Mesenchymal stem cell (in vitro differentiated cells and primary cell): ENCODE data around the gene SAMD4B.

ENCODE experiments used
- DNase-seq: peaks from one replicate; pipeline ENCODE4 v3.0.0-alpha.2; 2013
- H2AFZ ChIP-seq: one replicate; pipeline ENCODE4 v1.6.1; 2013; ENCODE audit warnings: low read depth, mild to moderate bottlenecking, control low read depth, inconsistent platforms, low read length, moderate library complexity
- H2AK5ac ChIP-seq: 2 replicates; pipeline ENCODE4 v1.6.1; 2013; ENCODE audit warnings: low read length, moderate library complexity, mild to moderate bottlenecking, inconsistent platforms; ENCODE audit not compliant: severe bottlenecking
- H2BK120ac ChIP-seq: one replicate; pipeline ENCODE4 v1.6.1; 2013; ENCODE audit warnings: low read depth, mild to moderate bottlenecking, inconsistent platforms, low read length, moderate library complexity
- H2BK12ac ChIP-seq, 2 experiments: one replicate each; pipeline ENCODE4 v1.6.1; 2013; ENCODE audit warnings: inconsistent platforms in 2 of 2, low read length in 2 of 2, mild to moderate bottlenecking in 2 of 2, moderate library complexity in 2 of 2, control low read depth in 1 of 2
- H2BK15ac ChIP-seq: one replicate; pipeline ENCODE4 v1.6.1; 2013; ENCODE audit warnings: mild to moderate bottlenecking, low read depth, inconsistent platforms; ENCODE audit not compliant: poor library complexity, severe bottlenecking
- H2BK5ac ChIP-seq: 2 replicates; pipeline ENCODE4 v1.6.1; 2013; ENCODE audit warnings: low read depth, mild to moderate bottlenecking, low read length, control low read depth, inconsistent platforms; ENCODE audit not compliant: poor library complexity, severe bottlenecking
- H3K14ac ChIP-seq, 2 experiments: one replicate each; pipeline ENCODE4 v1.6.1; 2013; ENCODE audit warnings: inconsistent platforms in 2 of 2, low read length in 2 of 2, control low read depth in 1 of 2, mild to moderate bottlenecking in 1 of 2, moderate library complexity in 1 of 2
- H3K18ac ChIP-seq, 2 experiments: one replicate each; pipeline ENCODE4 v1.6.1; 2013; ENCODE audit warnings: inconsistent platforms in 2 of 2, low read length in 2 of 2, control low read depth in 1 of 2, low read depth in 1 of 2, mild to moderate bottlenecking in 1 of 2
- H3K23ac ChIP-seq, 2 experiments: one replicate each; pipeline ENCODE4 v1.6.1; 2013; ENCODE audit warnings: inconsistent platforms in 2 of 2, low read length in 2 of 2, mild to moderate bottlenecking in 2 of 2, moderate library complexity in 2 of 2, control low read depth in 1 of 2
- H3K27ac ChIP-seq: 2 replicates; pipeline ENCODE4 v1.5.1; 2013; ENCODE audit warnings: mild to moderate bottlenecking, moderate library complexity, low read length, control low read depth, inconsistent platforms; ENCODE audit not compliant: poor library complexity, severe bottlenecking
- H3K27me3 ChIP-seq, 2 experiments: 2 replicates each; pipeline versions ENCODE4 v1.6.1 to v1.7.0; 2013; ENCODE audit warnings: low read length in 2 of 2, mild to moderate bottlenecking in 2 of 2, moderate library complexity in 2 of 2, control low read depth in 1 of 2, inconsistent platforms in 1 of 2; ENCODE audit not compliant: control insufficient read depth in 1 of 2, insufficient read depth in 1 of 2
- H3K36me3 ChIP-seq, 2 experiments: 2 replicates each; pipeline versions ENCODE4 v1.6.1 to v1.7.0; 2013; ENCODE audit warnings: low read length in 2 of 2, control low read depth in 1 of 2, inconsistent platforms in 1 of 2, low read depth in 1 of 2, mild to moderate bottlenecking in 1 of 2; ENCODE audit not compliant: insufficient read depth in 2 of 2, control insufficient read depth in 1 of 2
- H3K4ac ChIP-seq, 2 experiments: one replicate each; pipeline ENCODE4 v1.6.1; 2013; ENCODE audit warnings: inconsistent platforms in 2 of 2, low read length in 2 of 2, mild to moderate bottlenecking in 2 of 2, moderate library complexity in 2 of 2, control low read depth in 1 of 2, low read depth in 1 of 2
- H3K4me1 ChIP-seq: 2 replicates; pipeline ENCODE4 v1.6.1; 2013; ENCODE audit warnings: low read depth, low read length, control low read depth; ENCODE audit not compliant: control insufficient read depth, insufficient read depth
- H3K4me2 ChIP-seq: 2 replicates; pipeline ENCODE4 v1.6.1; 2013; ENCODE audit warnings: low read length, mild to moderate bottlenecking, inconsistent platforms; ENCODE audit not compliant: poor library complexity, severe bottlenecking
- H3K4me3 ChIP-seq, 2 experiments: 2 replicates each; pipeline versions ENCODE4 v1.5.1 to v1.7.0; 2013; ENCODE audit warnings: low read length in 2 of 2, mild to moderate bottlenecking in 2 of 2, control low read depth in 1 of 2, low read depth in 1 of 2; ENCODE audit not compliant: insufficient read depth in 1 of 2
- H3K79me1 ChIP-seq: replicated peaks from 2 replicates; pipeline ENCODE4 v1.6.1; 2013; ENCODE audit warnings: mild to moderate bottlenecking, control low read depth, low read length, inconsistent platforms; ENCODE audit not compliant: poor library complexity, severe bottlenecking
- H3K9ac ChIP-seq: 2 replicates; pipeline ENCODE4 v1.7.0; 2013; ENCODE audit warnings: mild to moderate bottlenecking, low read length, moderate library complexity
- H3K9me3 ChIP-seq: 2 replicates; pipeline ENCODE4 v1.7.0; 2013; ENCODE audit warnings: mild to moderate bottlenecking, low read length; ENCODE audit not compliant: control insufficient read depth
- H4K8ac ChIP-seq: one replicate; pipeline ENCODE4 v1.6.1; 2013; ENCODE audit warnings: inconsistent platforms, mild to moderate bottlenecking, low read length, moderate library complexity
- H4K91ac ChIP-seq: one replicate; pipeline ENCODE4 v1.6.1; 2013; ENCODE audit warnings: mild to moderate bottlenecking, low read length, inconsistent platforms
- WGBS: methylation state at CpG from one replicate; pipeline ENCODE4 v1.1.7; 2013; ENCODE audit warnings: mixed read lengths; 5-methylcytosine and 5-hydroxymethylcytosine counted together

SAMD4B gene

GRCh38 chr19:39413911-39414608 is 71.8 kb downstream of the SAMD4B start:
- H3K23ac ChIP-seq = peak overlapping the region in 1 of 2 experiments; percentile 6
- peak overlapping the region; percentile 19 for H4K8ac ChIP-seq
- peaks cover 43% of the 10 kb centered on the region for H3K4me1 ChIP-seq
- H2BK12ac ChIP-seq = peak overlapping the region; percentile 59 to 75
- peak overlapping the region; percentile 90 for H3K27ac ChIP-seq
- peak overlapping the region; percentile 75 to 92 for H3K4me3 ChIP-seq
- WGBS = 17% methylated on average over 18 of the region's 18 CpGs
- H2BK15ac ChIP-seq = peak overlapping the region; percentile 83
- H3K36me3 ChIP-seq = peaks cover 7 to 40% of the 10 kb centered on the region in 2 experiments
- no peaks in the 10 kb centered on the region for H3K9me3 ChIP-seq
- no peak overlapping the region for H2AFZ ChIP-seq
- H2AK5ac ChIP-seq = peak overlapping the region; percentile 90
- peak overlapping the region; percentile 81 for H2BK5ac ChIP-seq
- peak overlapping the region; percentile 95 for H2BK120ac ChIP-seq
- peak; percentile 67 for DNase-seq
- peak overlapping the region in 1 of 2 experiments; percentile 63 for H3K14ac ChIP-seq
- H3K79me1 ChIP-seq = peaks cover 13% of the 10 kb centered on the region
- H3K9ac ChIP-seq = peak overlapping the region; percentile 98
- H3K4me2 ChIP-seq = peak overlapping the region; percentile 83
- H3K18ac ChIP-seq = peak overlapping the region; percentile 81 to 87
- peak overlapping the region; percentile 64 to 90 for H3K4ac ChIP-seq
- H4K91ac ChIP-seq = peak overlapping the region; percentile 63
- no peaks in the 10 kb centered on the region for H3K27me3 ChIP-seq

DNA sequence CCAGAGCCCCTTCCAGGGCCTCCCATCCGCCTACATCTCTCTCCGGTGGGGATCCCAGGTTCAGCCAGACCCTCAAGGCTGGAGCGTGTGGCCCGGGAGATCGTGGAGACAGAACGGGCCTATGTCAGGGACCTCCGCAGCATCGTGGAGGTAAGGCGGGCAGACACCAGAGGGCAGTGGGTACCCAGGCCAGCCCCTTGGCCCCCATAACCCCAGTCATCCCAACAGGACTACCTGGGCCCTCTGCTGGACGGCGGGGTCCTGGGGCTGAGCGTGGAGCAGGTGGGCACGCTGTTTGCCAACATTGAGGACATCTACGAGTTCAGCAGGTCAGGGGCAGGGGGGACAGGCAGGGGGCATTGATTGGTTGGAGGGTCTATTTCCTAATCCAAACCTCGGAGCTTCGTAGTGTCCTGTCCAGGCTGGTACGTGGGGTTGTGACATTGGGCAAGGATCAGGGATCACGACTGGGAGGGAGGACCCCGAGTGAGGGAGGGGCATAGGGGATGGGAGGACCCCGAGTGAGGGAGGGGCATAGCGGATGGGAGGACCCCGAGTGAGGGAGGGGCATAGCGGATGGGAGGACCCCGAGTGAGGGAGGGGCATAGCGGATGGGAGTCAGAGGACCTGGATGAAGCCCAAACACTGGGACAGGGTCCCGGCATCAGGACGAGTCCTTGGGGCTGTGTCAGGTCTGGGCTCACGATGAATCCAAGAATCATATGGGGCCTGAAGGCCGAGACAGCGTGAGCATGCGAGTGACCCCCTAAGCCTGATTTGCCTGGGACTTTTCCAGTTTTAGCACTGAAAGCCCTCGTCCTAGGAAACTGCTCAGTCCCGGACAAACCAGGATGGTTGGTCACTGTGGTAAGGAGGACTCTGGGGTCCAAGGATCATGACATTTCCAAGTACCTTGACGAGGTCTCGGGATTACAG is 73.2 kb downstream of the SAMD4B start:
- Histone ChIP-seq H2BK15ac (peak overlapping the region; percentile 4), H3K9ac (peak overlapping the region; percentile 6), H3K4me2 (peak overlapping the region; percentile 83), H2AFZ (no peak overlapping the region), H2BK12ac (no peak overlapping the region), H4K8ac (no peak overlapping the region), H2BK5ac (no peak overlapping the region), H3K79me1 (peaks cover 15% of the 10 kb centered on the region), H2BK120ac (no peak overlapping the region), H2AK5ac (no peak overlapping the region), H3K4ac (no peak overlapping the region), H4K91ac (no peak overlapping the region), H3K9me3 (no peaks in the 10 kb centered on the region), H3K4me1 (peaks cover 38% of the 10 kb centered on the region), H3K36me3 (peaks cover 11 to 52% of the 10 kb centered on the region in 2 experiments), H3K27me3 (no peaks in the 10 kb centered on the region), H3K14ac (peak overlapping the region in 1 of 2 experiments; percentile 27), H3K4me3 (peak overlapping the region in 1 of 2 experiments; percentile 5), H3K18ac (no peak overlapping the region), H3K23ac (no peak overlapping the region), H3K27ac (no peak overlapping the region)
- WGBS = 84% methylated on average over 35 of the region's 35 CpGs
- DNase-seq = peak; percentile 42

DNA sequence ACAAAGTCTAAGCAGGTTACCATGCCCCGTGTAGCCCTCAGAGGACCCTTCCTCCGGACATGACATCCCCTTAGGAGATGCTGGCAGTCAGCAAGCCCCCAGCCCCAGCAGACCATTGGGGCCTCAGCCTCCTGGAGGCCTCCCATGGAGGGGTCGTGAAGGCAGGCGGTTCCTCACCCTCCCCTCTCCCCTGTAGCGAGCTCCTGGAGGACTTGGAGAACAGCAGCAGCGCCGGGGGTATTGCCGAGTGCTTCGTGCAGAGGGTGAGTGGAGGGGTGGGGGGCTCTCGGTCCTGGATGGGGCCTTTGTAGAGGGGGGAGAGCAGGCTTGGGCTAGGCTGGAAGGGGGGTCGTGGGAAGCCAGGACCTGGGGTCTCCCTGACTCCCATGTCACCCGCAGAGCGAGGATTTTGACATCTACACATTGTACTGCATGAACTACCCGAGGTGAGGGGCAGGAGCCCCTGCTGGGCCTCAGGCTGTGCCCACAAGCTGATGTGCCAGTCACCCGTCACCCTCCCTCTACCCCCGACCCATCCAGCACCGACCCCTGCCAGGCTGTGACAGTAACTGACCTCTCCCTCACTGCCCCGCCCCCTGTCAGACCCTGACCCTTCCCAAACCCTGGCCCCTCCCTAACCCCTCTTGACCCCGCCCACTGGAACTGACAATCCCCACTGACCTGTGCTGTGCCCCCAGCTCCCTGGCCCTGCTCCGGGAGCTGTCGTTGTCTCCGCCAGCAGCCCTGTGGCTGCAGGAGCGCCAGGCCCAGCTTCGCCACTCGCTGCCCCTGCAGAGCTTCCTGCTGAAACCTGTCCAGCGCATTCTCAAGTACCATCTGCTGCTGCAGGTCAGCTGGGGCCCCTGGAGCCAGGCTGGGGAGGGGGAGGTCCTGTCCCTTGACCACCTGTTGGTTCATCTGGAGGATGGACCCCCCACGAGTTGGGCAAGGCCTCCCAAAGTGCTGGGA is 74.2 kb downstream of the SAMD4B start:
- peak; percentile 22 for DNase-seq
- H3K18ac ChIP-seq = no peak overlapping the region
- H3K23ac ChIP-seq = no peak overlapping the region
- peaks cover 16 to 62% of the 10 kb centered on the region in 2 experiments for H3K36me3 ChIP-seq
- WGBS = 88% methylated on average over 25 of the region's 27 CpGs
- H3K9me3 ChIP-seq = no peaks in the 10 kb centered on the region
- no peak overlapping the region for H3K27ac ChIP-seq
- H2BK12ac ChIP-seq = no peak overlapping the region
- no peak overlapping the region for H4K91ac ChIP-seq
- H3K14ac ChIP-seq = peak overlapping the region in 1 of 2 experiments; percentile 24
- no peak overlapping the region for H2BK120ac ChIP-seq
- H3K9ac ChIP-seq = no peak overlapping the region
- H3K79me1 ChIP-seq = peaks cover 23% of the 10 kb centered on the region
- H2BK5ac ChIP-seq = no peak overlapping the region
- no peak overlapping the region for H3K4me2 ChIP-seq
- H3K4ac ChIP-seq = no peak overlapping the region
- no peak overlapping the region for H2AK5ac ChIP-seq
- H3K4me1 ChIP-seq = peaks cover 29% of the 10 kb centered on the region
- H2AFZ ChIP-seq = no peak overlapping the region
- H4K8ac ChIP-seq = no peak overlapping the region
- no peak overlapping the region for H2BK15ac ChIP-seq
- no peaks in the 10 kb centered on the region for H3K27me3 ChIP-seq
- H3K4me3 ChIP-seq = no peak overlapping the region
